ENCODE measurements around the gene SNX33. TPM values are rescaled to one million over a fixed set of nuclear protein-coding genes. Genes with fewer than 3 reads are reported as not detected.

Gene SNX33, protein sequence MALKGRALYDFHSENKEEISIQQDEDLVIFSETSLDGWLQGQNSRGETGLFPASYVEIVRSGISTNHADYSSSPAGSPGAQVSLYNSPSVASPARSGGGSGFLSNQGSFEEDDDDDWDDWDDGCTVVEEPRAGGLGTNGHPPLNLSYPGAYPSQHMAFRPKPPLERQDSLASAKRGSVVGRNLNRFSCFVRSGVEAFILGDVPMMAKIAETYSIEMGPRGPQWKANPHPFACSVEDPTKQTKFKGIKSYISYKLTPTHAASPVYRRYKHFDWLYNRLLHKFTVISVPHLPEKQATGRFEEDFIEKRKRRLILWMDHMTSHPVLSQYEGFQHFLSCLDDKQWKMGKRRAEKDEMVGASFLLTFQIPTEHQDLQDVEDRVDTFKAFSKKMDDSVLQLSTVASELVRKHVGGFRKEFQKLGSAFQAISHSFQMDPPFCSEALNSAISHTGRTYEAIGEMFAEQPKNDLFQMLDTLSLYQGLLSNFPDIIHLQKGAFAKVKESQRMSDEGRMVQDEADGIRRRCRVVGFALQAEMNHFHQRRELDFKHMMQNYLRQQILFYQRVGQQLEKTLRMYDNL
- total RNA-seq (10 to 100 TPM; 10.1 to 41.4 (median 24.2) TPM), polyA plus RNA-seq (10 to 100 TPM; 12.1 to 18.3 (median 12.9) TPM)
- long read RNA-seq, donor 1, full-length matches to known transcripts = 9 of 9 reads
- long read RNA-seq, donor 1, partial matches to known transcripts = 0 of 9 reads
- long read RNA-seq, donor 1, other reads (novel, unspliced or antisense) = 0 of 9 reads
- long read RNA-seq, donor 2, full-length matches to known transcripts = 2 of 2 reads
- long read RNA-seq, donor 2, partial matches to known transcripts = 0 of 2 reads
- long read RNA-seq, donor 2, other reads (novel, unspliced or antisense) = 0 of 2 reads
- long read RNA-seq, donor 3, full-length matches to known transcripts = 1 of 1 reads
- long read RNA-seq, donor 3, partial matches to known transcripts = 0 of 1 reads
- long read RNA-seq, donor 3, other reads (novel, unspliced or antisense) = 0 of 1 reads
- long read RNA-seq, donor 4, full-length matches to known transcripts = 3 of 9 reads
- long read RNA-seq, donor 4, partial matches to known transcripts = 0 of 9 reads
- long read RNA-seq, donor 4, other reads (novel, unspliced or antisense) = 6 of 9 reads
- long read RNA-seq, donor 5, full-length matches to known transcripts = 70 of 78 reads
- long read RNA-seq, donor 5, partial matches to known transcripts = 0 of 78 reads
- long read RNA-seq, donor 5, other reads (novel, unspliced or antisense) = 8 of 78 reads
- long read RNA-seq, donor 6, full-length matches to known transcripts = 1 of 3 reads
- long read RNA-seq, donor 6, partial matches to known transcripts = 0 of 3 reads
- long read RNA-seq, donor 6, other reads (novel, unspliced or antisense) = 2 of 3 reads
- long read RNA-seq, donor 7 = 0 reads
- long read RNA-seq, donor 8, full-length matches to known transcripts = 6 of 6 reads
- long read RNA-seq, donor 8, partial matches to known transcripts = 0 of 6 reads
- long read RNA-seq, donor 8, other reads (novel, unspliced or antisense) = 0 of 6 reads
- long read RNA-seq, donor 9, full-length matches to known transcripts = 2 of 2 reads
- long read RNA-seq, donor 9, partial matches to known transcripts = 0 of 2 reads
- long read RNA-seq, donor 9, other reads (novel, unspliced or antisense) = 0 of 2 reads
- long read RNA-seq, donor 10, full-length matches to known transcripts = 2 of 2 reads
- long read RNA-seq, donor 10, partial matches to known transcripts = 0 of 2 reads
- long read RNA-seq, donor 10, other reads (novel, unspliced or antisense) = 0 of 2 reads

DNA sequence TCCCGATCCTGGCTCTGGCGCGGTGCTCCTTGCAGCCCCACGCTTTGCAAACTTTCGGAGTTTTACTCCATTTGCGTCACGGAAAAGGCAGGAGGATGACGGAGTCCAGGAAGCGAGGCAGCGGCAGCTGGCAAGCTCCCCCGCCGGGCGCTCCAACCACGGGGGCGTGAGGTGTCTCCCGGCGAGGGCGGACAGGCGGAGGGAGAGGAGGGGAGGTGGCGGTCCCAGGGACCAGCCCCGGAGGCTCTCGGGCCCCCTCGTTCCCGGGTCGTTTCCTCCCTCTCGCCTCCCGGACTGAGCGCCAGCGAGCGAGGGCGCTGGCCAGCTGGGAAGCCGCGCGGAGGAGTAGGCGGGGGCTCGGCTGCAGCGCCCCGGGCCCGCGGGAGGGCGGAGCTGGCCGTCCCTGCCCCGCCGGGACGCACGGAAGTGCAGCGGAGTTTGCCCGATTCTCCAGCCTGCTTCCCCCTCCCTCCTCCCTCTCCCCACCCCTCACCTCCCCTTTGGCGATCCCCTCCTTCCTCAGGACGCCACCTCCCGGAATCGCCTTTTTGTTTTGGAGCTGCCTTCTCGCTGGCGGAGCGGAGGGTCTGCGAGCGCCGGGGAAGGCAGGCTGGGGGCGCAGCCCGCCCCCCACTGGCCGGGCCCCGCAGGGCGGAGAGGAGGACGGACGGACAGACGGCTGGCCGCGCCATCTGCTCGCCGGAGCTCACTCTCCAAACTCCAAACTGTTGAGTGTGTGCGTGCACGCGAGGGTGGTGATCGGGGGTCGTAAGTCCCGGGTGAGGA lies at the start of gene SNX33:
TSS of gene SNX33 (plus strand) at position 543 of the 786 bp plus-strand sequence. CDS start 1,191 bp downstream, outside the sequence.
- H3K4me3 ChIP-seq = peak within 1 kb of the TSS; percentile 71 to 99 (median 88)
- H3K27me3 ChIP-seq = no peaks in the 10 kb centered on the region
- H3K4me1 ChIP-seq (replicated peaks in 1 of 2) = peaks cover 38 to 50% of the 10 kb centered on the region in 2 donors
- intact Hi-C loops (cut with DNase I) = no loop called here
- TF ChIP-seq POLR2A (IDR thresholded peaks at IDR 0.05) = peak; percentile 76 to 86
- TF ChIP-seq, protein P1, sequence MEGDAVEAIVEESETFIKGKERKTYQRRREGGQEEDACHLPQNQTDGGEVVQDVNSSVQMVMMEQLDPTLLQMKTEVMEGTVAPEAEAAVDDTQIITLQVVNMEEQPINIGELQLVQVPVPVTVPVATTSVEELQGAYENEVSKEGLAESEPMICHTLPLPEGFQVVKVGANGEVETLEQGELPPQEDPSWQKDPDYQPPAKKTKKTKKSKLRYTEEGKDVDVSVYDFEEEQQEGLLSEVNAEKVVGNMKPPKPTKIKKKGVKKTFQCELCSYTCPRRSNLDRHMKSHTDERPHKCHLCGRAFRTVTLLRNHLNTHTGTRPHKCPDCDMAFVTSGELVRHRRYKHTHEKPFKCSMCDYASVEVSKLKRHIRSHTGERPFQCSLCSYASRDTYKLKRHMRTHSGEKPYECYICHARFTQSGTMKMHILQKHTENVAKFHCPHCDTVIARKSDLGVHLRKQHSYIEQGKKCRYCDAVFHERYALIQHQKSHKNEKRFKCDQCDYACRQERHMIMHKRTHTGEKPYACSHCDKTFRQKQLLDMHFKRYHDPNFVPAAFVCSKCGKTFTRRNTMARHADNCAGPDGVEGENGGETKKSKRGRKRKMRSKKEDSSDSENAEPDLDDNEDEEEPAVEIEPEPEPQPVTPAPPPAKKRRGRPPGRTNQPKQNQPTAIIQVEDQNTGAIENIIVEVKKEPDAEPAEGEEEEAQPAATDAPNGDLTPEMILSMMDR (IDR thresholded peaks at IDR 0.05) = peak in 5 of 6 experiments; percentile 21 to 55 (median 41)
- WGBS, 4 donors = 0 to 1% (median 0%) methylated on average over 15 to 68 of the region's 76 CpGs
- DNase-seq = peak; percentile 83 to 91 (median 86)
- no peaks in the 10 kb centered on the region for H3K9me3 ChIP-seq (replicated peaks in 1 of 3)
- H3K27ac ChIP-seq = peak within 1 kb of the TSS; percentile 94 to 98 (median 96)
- no peaks in the 10 kb centered on the region for H3K36me3 ChIP-seq (replicated peaks in 1 of 2)

DNA sequence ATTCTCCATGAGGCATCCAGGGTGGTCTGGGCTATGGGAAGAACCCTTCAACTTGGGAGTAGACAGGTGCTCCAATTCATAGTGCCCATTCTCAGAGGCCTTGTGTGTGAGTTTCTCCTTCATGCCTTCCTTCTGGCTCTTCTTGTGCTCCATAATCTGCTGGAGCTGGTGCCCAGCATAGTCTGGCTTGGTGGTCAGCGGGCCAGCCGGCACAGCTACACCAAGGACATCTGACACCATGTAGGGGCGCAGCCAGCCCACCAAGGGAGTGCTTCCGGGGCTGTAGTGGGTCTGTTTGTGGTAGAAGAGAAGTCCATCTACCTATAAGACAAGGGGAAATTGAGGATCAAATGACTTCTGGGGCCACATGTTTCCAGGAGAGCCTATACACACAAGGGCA lies 49.4 kb upstream of the SNX33 start:
- no peaks in the 10 kb centered on the region for H3K9me3 ChIP-seq (replicated peaks in 1 of 3)
- intact Hi-C loops (cut with DNase I) = no loop called here
- no peak overlapping the region for H3K4me3 ChIP-seq
- H3K27me3 ChIP-seq = no peaks in the 10 kb centered on the region
- DNase-seq = no peak
- WGBS, 4 donors = 93 to 98% (median 94%) methylated on average over 4 of the region's 4 CpGs
- H3K4me1 ChIP-seq (replicated peaks in 1 of 2) = peaks cover 0 to 4% of the 10 kb centered on the region in 2 donors
- no peak overlapping the region for H3K27ac ChIP-seq
- TF ChIP-seq, protein P1 (IDR thresholded peaks at IDR 0.05) = no peak
- TF ChIP-seq POLR2A (IDR thresholded peaks at IDR 0.05) = no peak
- H3K36me3 ChIP-seq (replicated peaks in 1 of 2) = peaks cover 0 to 59% of the 10 kb centered on the region in 2 donors

DNA sequence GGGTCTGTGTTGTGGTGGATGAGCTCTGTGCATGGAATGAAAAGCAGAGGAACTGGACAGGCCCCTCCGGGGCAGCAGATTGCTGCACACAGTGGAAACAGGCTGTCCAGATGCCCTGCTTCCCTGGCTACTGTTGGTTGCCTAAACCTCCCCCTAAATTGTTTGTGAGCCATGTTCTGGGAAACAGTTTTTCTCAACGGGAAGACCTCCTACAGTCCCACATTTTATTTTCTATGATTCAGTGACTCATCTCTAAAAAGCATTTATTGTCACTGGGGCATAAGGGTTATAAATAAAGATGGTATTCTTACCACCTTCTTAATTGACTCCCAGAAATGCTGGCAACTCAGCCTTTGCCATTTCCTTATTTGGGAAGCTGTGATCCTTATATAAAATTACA lies 48.3 kb upstream of the SNX33 start:
- Histone ChIP-seq H3K27ac (peak overlapping the region in 1 of 5 donors; percentile 31), H3K4me3 (no peak overlapping the region), H3K9me3 (replicated peaks in 1 of 3) (no peaks in the 10 kb centered on the region), H3K27me3 (no peaks in the 10 kb centered on the region), H3K36me3 (replicated peaks in 1 of 2) (peaks cover 0 to 67% of the 10 kb centered on the region in 2 donors), H3K4me1 (replicated peaks in 1 of 2) (peaks cover 0 to 4% of the 10 kb centered on the region in 2 donors)
- intact Hi-C loops (cut with DNase I) = no loop called here
- 68 to 95% (median 73%) methylated on average over 2 of the region's 2 CpGs for WGBS, 4 donors
- no peak for DNase-seq
- TF ChIP-seq POLR2A (IDR thresholded peaks at IDR 0.05) = no peak
- TF ChIP-seq, protein P1 (IDR thresholded peaks at IDR 0.05) = no peak

All from adrenal gland (tissue), 19 donors.